Spinal cord (tissue), 10 donors: ENCODE data around the gene EFHD2. TPM values are rescaled to one million over a fixed set of nuclear protein-coding genes. Genes with fewer than 3 reads are reported as not detected.
"Not testable (repeated sequence)": the region's sequence is repeated elsewhere in the genome, so short reads cannot be mapped to it uniquely, and the experiment has no call there.

Experiments
- DNase-seq, 6 donors: peaks; one replicate each; pipeline versions ENCODE4 v3.0.0 to v3.0.0-alpha.2; 2013 to 2015; ENCODE audit warnings: low spot score in 6 of 6, low read depth in 4 of 6
- H3K27ac ChIP-seq: one replicate; pipeline ENCODE4 v1.5.1; 2013; ENCODE audit warnings: low read depth, low read length, control low read depth
- H3K27me3 ChIP-seq: one replicate; pipeline ENCODE4 v1.6.1; 2013; ENCODE audit warnings: low read length; ENCODE audit not compliant: control insufficient read depth, insufficient read depth
- H3K36me3 ChIP-seq: one replicate; pipeline ENCODE4 v1.6.1; 2013; ENCODE audit warnings: low read length; ENCODE audit not compliant: control insufficient read depth, insufficient read depth
- H3K4me1 ChIP-seq: one replicate; pipeline ENCODE4 v1.6.1; 2013; ENCODE audit warnings: low read length; ENCODE audit not compliant: control insufficient read depth, insufficient read depth
- H3K4me3 ChIP-seq: one replicate; pipeline ENCODE4 v1.5.1; 2013; ENCODE audit warnings: low read depth, low read length, control low read depth
- H3K9me3 ChIP-seq: one replicate; pipeline ENCODE4 v1.6.1; 2013; ENCODE audit warnings: low read length; ENCODE audit not compliant: control insufficient read depth, insufficient read depth
- WGBS: methylation state at CpG from one replicate; pipeline ENCODE4 v1.1.5; 2013; ENCODE audit warnings: missing lambda C conversion rate; ENCODE audit not compliant: insufficient coverage; 5-methylcytosine and 5-hydroxymethylcytosine counted together
- polyA plus RNA-seq, 2 donors: library from polyadenylated mRNA; unstranded; fragments of 120-200 nt; gene quantifications; one replicate each; pipeline ENCODE4 v1.2.1, GENCODE V29; 2013; ENCODE audit not compliant: insufficient read length in 2 of 2
- total RNA-seq, 2 donors: library from RNA; depleted of rRNA in 1 of 2; stranded (reverse); fragments of 120-200 nt in 1 of 2; fragments of >200 nt in 1 of 2; gene quantifications; one replicate each; pipeline versions ENCODE4 v1.2.3 to v1.2.4, GENCODE V29; 2013 to 2014
- donor health status: healthy.

Gene EFHD2
- total and polyA plus RNA-seq, 4 donors = 10.8 to 45.8 (median 28.8) TPM

DNA sequence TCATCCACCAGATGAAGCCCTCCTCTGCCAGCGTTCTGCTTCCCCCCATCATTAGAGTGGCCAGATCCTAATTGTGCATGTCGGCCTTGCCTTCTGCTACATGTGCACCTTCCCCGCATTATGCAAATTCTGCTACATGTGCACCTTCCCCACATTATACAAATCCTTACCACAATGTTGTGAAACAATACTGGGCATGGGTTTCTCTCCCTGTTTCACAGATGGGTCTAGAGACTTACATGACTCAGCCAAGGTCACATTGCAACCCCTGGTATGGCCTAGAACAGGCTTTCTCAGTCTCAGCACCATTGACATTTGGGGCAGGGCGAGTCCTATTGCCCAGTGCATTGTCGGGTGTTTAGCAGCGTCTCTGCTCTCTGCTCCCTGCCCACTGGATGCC lies 45.8 kb downstream of the EFHD2 start:
- Histone ChIP-seq H3K9me3 (no peaks in the 10 kb centered on the region), H3K27ac (no peak overlapping the region), H3K27me3 (no peaks in the 10 kb centered on the region), H3K4me1 (no peaks in the 10 kb centered on the region), H3K4me3 (no peak overlapping the region), H3K36me3 (no peaks in the 10 kb centered on the region)
- 70% methylated on average over 4 of the region's 6 CpGs for WGBS
- DNase-seq = no peak

DNA sequence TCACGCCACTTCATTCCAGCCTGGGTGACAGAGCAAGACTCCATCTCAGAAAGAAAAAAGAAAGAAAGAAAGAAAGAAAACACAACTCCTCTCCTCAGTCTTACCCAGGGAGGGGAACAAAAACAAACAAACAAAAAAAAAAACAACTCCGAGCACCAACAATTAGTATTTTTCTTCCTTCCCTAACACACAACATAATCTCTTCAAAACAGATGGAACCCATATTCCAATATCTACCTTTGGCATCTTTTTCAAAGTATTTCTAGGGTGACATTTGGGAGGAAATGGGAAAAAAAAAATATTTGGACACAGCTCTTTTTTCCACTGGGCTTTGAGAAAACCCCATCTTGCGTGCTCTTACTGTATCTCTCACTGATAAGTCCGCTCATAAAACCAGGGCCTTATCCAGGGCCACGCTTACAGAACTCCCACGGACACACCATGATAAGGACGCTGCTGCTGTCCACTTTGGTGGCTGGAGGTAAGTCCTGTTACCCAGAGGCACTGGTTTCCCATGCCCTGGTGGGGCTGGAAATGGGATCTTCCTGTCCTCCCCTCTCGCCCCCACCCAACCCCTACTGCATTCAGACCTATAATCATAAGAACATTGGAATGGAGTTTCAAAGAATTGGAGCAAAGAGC lies 46.7 kb downstream of the EFHD2 start, which contains the start of gene CELA2A:
Gene CELA2A, plus strand, starts transcription at position 420 of the 642 bp plus-strand sequence. Its CDS starts 22 bp downstream, at position 442.
- 96% methylated on average over 5 of the region's 8 CpGs for WGBS
- Histone ChIP-seq H3K27me3 (no peaks in the 10 kb centered on the region), H3K4me3 (no peak within 1 kb of the TSS), H3K4me1 (no peaks in the 10 kb centered on the region), H3K9me3 (no peaks in the 10 kb centered on the region), H3K36me3 (no peaks in the 10 kb centered on the region), H3K27ac (no peak within 1 kb of the TSS)
- DNase-seq = no peak

DNA sequence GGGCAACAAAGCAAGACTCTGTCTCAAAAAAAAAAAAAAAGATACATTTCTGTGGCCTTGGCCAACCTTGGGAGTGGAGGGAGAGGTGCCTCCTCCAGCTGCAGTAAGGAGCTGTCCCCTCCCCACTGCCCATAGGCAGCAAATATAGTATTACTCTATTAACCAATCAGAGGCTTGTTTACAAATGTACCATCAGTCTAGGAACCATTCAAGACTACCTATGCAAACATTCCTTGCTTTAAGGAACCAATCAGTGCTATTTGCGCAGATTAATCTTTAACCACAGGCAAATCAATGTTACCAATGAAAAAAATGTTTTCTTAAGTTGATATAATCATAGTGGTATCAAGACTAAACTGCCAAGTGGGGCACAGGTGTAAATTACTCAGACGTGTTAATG lies 47.9 kb downstream of the EFHD2 start:
- no peaks in the 10 kb centered on the region for H3K9me3 ChIP-seq
- H3K4me1 ChIP-seq = no peaks in the 10 kb centered on the region
- DNase-seq = no peak
- no peaks in the 10 kb centered on the region for H3K27me3 ChIP-seq
- no CpG with 5 or more reads among the region's 2 CpGs for WGBS
- H3K4me3 ChIP-seq = no peak overlapping the region
- no peak overlapping the region for H3K27ac ChIP-seq
- no peaks in the 10 kb centered on the region for H3K36me3 ChIP-seq

DNA sequence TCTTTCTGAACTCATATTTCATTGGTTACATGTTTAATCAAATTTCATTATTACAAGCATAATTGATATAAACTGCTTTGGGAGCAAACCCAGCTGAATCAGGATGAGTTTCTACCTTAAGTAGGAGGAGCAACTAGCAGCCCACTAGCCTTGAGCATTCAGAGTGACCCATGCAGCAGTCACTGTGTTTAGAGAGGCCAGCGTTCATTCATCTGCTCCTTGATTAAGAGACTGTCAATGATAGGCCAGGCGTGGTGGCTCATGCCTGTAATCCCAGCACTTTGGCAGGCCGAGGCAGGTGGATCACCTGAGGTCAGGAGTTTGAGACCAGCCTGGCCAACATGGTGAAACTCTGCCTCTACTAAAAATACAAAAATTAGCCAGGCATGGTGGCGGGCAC lies 48.7 kb downstream of the EFHD2 start:
- not testable (repeated sequence) for DNase-seq, H3K4me1 ChIP-seq, H3K4me3 ChIP-seq, H3K27me3 ChIP-seq, H3K27ac ChIP-seq, H3K36me3 ChIP-seq, H3K9me3 ChIP-seq
- WGBS = 83% methylated on average over 4 of the region's 4 CpGs

DNA sequence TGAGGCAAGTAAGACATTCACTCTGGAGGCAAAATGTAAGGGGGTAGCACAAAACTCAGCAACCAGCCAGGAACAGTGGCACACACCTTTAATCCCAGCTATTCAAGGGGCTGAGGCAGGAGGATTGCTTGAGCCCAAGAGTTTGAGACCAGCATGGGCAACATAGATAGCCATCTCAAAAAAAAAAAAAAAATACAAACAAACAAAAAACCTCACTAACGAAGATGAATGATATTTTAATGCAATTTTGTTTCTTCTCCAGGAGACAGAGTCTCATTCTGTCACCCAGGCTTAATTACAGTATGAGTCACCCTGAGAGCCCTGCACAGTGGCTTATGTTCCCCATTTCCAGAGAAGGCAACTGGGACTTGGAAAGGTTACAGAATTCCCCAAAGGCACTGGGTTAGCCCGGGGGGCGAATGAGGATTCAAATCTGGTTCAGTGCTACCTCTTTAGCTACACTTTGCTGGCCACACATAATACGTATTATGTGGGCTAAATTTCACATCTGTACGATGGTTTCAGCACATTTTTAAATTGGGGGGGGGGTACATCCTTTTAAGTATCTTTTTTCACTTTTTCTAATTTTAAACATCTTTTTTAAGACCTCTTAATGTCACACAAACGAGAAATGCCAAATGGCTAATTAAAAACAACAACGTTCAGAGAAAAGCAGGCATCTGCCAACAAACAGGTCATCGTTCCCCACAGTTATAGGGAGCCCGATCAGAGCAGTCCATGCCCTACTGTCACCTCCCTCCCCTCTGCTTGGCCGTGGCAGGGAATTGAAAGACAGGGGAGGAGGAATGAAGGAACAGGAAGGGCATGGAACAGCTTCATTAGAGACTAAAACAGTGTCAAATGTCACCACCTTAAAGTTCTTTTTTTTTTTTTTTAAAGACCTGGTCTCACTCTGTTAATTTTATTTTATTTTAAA lies 50.4 kb downstream of the EFHD2 start:
- Histone ChIP-seq H3K9me3 (no peaks in the 10 kb centered on the region), H3K27me3 (no peaks in the 10 kb centered on the region), H3K36me3 (no peaks in the 10 kb centered on the region), H3K4me3 (no peak overlapping the region), H3K27ac (no peak overlapping the region), H3K4me1 (no peaks in the 10 kb centered on the region)
- DNase-seq = peak in 1 of 6 donors; percentile 14
- 38% methylated on average over 4 of the region's 10 CpGs for WGBS

DNA sequence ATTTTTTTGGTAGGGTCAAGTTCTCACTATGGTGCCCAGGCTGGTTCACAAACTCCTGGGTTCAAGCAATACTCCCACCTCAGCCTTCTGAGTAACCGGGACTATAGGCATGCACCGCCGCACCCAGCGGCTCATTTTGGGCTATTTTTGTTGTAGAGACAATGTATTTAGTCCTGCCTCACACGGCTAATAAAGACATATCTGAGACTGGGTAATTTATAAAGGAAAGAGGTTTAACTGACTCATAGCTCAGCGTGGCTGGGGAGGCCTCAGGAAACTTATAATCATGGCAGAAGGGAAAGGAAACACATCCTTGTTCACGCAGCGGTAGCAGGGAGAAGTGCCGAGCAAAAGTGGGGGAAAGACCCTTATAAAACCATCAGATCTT lies 51.0 kb downstream of the EFHD2 start:
- Histone ChIP-seq H3K27ac (no peak overlapping the region), H3K27me3 (no peaks in the 10 kb centered on the region), H3K4me1 (no peaks in the 10 kb centered on the region), H3K9me3 (no peaks in the 10 kb centered on the region), H3K36me3 (no peaks in the 10 kb centered on the region), H3K4me3 (no peak overlapping the region)
- 50% methylated on average over 2 of the region's 9 CpGs for WGBS
- no peak for DNase-seq

DNA sequence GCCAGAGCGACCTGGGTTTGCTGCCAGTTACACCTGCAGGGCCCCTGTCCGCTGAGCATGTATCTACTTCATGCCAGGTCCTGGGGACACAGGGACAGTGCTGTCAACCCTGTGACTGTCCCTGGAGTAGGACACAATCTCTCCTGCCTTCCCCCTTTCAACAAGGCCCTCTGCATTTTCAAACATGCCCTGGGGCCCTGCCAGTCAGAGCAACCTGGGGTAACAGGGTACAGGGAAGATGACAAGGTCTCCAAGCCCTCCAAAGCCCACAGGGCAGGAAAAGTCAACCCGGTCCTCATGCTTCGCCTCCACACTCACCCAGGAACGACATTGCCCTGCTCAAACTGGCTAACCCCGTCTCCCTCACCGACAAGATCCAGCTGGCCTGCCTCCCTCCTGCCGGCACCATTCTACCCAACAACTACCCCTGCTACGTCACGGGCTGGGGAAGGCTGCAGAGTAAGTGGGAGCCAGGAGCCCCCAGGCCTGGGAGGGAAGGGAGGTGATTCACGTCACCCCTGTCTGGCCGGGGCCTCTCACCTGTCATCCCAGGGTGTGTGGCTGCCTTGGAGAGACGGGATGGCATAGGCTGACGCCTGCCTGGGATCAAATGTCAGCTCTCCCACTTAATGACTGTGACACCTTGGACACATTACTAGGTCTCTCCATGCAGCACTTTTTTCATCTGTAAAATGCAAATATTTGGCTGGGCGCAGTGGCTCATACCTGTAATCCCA lies 53.5 kb downstream of the EFHD2 start:
- H3K27me3 ChIP-seq, H3K4me1 ChIP-seq, H3K36me3 ChIP-seq, DNase-seq, H3K4me3 ChIP-seq, H3K9me3 ChIP-seq, H3K27ac ChIP-seq: not testable (repeated sequence)
- WGBS = 88% methylated on average over 7 of the region's 15 CpGs

DNA sequence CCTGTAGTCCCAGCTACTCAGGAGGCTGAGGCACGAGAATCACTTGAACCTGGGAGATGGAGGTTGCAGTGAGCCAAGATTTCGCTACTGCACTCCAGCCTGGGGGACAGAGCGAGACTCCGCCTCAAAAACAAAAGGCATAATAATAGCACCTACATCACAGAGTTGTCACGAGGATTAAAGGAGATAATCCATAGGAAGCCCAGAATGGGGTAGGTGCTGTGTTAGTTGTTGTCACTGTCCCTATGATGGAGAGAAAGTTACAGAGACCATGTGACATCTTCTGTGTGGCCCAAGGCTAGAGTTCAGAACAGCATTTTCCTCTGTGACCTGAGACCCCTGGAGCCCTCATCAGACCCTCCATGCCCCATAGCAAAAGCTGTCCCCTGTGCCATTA lies 54.2 kb downstream of the EFHD2 start:
- not testable (repeated sequence) for H3K9me3 ChIP-seq, DNase-seq, H3K4me1 ChIP-seq, H3K27me3 ChIP-seq, H3K36me3 ChIP-seq, H3K27ac ChIP-seq, H3K4me3 ChIP-seq
- WGBS = no CpG with 5 or more reads among the region's 5 CpGs

DNA sequence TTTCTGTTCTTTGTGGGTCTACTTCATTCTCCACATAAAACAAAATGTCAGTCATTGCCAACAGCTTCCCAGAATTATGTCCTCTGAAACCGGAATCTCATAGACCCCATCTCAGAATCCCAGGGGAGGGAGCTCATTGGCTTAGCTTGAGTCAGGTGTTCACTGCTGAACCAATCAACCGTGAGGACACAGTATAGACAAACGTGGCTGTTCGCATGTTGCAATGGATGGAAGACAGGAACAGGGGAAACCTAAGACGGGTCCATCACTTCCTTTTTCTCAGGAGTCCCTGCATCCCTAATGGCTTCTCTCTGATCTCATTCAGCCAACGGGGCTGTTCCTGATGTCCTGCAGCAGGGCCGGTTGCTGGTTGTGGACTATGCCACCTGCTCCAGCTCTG lies 56.0 kb downstream of the EFHD2 start:
- Histone ChIP-seq H3K36me3 (no peaks in the 10 kb centered on the region), H3K4me3 (no peak overlapping the region), H3K27me3 (no peaks in the 10 kb centered on the region), H3K27ac (no peak overlapping the region), H3K4me1 (peaks cover 8% of the 10 kb centered on the region), H3K9me3 (no peaks in the 10 kb centered on the region)
- no peak for DNase-seq
- WGBS = 97% methylated on average over 7 of the region's 7 CpGs
